ENCODE data around the gene SUSD6.

The SUSD6 gene

DNA sequence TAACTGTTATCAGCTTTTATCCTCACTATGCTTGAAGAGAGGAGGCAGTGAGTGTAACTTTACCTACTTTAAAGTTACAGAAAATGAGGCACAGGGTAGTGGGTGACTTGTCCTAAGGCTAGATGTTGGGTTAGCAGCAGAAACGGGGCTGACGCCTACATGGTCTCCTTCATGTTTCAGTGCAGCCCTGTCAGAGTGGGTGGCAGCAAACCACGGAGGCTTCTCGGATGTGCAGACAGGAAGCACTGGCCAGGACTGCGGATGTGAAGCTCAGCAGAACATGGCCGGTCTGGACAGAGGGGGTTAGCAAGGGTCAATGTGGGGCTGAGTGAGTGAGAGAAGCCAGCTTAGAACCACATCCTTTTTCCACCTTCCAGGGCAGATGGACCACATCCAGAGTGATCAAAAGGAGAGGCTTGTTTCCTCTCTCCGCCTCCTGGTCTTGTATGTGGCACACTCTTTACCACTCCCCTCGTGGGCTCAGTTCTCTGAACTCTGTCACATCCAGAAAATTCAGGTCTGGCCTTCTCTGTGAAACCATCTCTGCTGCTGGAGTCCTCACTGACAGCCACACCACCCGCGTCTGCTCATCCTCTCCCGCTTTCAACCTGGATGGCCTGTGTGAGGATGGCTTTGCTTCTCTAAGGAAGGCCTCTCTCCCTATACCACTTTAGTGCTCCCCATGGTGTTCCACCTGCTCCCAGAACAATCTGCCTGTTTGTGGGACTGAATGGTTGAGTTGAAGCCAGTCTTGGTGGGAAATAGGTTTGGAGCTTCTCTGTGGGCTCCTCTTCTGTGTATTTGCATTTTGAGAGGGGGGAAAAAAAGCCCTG lies 14.1 kb downstream of the SUSD6 start:
- Histone ChIP-seq H3K4me1 (ENCODE audit: control insufficient read depth in 1 of 2, insufficient read depth in 2 of 2, low read length in 2 of 2) (peaks cover 21 to 52% of the 10 kb centered on the region in 2 donors), H3K27ac (ENCODE audit: low read length) (peak overlapping the region; percentile 46), H3K27me3 (ENCODE audit: low read depth, low read length) (no peaks in the 10 kb centered on the region), H3K9me3 (ENCODE audit: control insufficient read depth in 1 of 2, low read length in 2 of 2) (no peaks in the 10 kb centered on the region), H3K36me3 (ENCODE audit: control insufficient read depth in 1 of 2, insufficient read depth in 2 of 2, low read length in 2 of 2) (no peaks in the 10 kb centered on the region), H3K4me3 (ENCODE audit: low read depth in 1 of 2, low read length in 2 of 2) (no peak overlapping the region)

DNA sequence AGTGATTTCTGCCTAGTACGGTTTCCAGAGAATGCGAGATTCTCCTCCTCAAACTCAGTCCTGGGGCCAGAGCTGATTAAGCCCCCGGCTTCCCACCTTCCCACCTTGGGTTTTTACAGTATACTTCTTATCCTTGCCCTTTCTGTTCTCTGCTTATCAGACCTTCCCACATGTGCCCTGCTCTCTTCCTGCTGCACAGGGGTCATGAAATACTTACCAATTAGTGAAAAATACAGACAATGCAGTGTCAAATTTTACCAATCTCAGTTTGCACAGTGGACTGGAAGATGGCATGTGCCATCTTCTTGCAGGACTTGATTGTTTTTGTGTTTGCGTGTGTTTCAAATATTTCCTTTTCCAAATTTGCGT lies 14.7 kb downstream of the SUSD6 start:
- H3K9me3 ChIP-seq (ENCODE audit: control insufficient read depth in 1 of 2, low read length in 2 of 2): no peaks in the 10 kb centered on the region
- H3K4me1 ChIP-seq (ENCODE audit: control insufficient read depth in 1 of 2, insufficient read depth in 2 of 2, low read length in 2 of 2): peaks cover 15 to 52% of the 10 kb centered on the region in 2 donors
- no peak overlapping the region for H3K27ac ChIP-seq (ENCODE audit: low read length)
- H3K27me3 ChIP-seq (ENCODE audit: low read depth, low read length): no peaks in the 10 kb centered on the region
- no peak overlapping the region for H3K4me3 ChIP-seq (ENCODE audit: low read depth in 1 of 2, low read length in 2 of 2)
- no peaks in the 10 kb centered on the region for H3K36me3 ChIP-seq (ENCODE audit: control insufficient read depth in 1 of 2, insufficient read depth in 2 of 2, low read length in 2 of 2)

DNA sequence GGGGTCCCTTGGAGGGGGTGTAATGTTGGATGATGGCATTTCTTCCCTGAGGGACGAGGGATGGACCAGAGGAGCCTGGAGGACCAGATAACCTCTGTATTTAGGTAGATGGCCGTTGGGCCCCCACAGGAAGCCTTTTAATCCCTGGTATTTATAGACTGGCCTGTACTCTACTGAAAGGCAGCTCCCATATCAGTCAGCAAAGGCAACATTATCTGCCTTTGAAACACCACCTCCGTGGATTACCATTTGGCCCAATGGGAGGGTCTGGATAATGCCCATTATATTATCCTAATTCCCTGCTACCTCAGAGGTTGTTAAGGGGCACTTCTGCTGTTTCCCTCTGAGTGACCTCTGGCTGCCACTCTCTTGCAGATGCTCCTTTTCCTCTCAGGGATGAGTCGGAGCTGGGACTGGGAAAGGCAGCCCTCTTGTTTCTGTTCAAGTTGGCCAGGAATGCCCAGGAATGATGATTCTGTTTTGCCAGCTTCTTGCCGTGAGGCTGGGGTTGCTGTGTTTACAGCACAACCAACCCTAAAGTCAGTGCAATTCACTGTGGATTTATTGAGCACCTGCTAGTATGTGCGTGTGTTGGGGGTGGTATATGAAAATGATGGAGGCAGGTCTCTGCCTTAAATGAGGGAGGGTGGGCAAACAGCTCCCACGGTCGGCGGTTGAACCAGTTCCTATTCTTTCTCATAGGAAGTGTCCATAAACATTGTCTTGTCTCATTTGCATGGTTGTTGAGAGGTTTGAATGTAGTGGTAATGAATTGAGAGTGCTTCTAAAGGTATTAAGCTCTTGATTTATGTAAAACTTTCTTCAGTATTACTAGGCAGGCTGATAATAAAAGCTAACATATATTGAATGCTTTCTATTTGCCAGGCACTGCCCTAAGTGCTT lies 18.1 kb downstream of the SUSD6 start:
- H3K27me3 ChIP-seq (ENCODE audit: low read depth, low read length): no peaks in the 10 kb centered on the region
- H3K4me1 ChIP-seq (ENCODE audit: control insufficient read depth in 1 of 2, insufficient read depth in 2 of 2, low read length in 2 of 2): peaks cover 42 to 72% of the 10 kb centered on the region in 2 donors
- H3K27ac ChIP-seq (ENCODE audit: low read length): no peak overlapping the region
- H3K4me3 ChIP-seq (ENCODE audit: low read depth in 1 of 2, low read length in 2 of 2): no peak overlapping the region
- no peaks in the 10 kb centered on the region for H3K9me3 ChIP-seq (ENCODE audit: control insufficient read depth in 1 of 2, low read length in 2 of 2)
- H3K36me3 ChIP-seq (ENCODE audit: control insufficient read depth in 1 of 2, insufficient read depth in 2 of 2, low read length in 2 of 2): no peaks in the 10 kb centered on the region

DNA sequence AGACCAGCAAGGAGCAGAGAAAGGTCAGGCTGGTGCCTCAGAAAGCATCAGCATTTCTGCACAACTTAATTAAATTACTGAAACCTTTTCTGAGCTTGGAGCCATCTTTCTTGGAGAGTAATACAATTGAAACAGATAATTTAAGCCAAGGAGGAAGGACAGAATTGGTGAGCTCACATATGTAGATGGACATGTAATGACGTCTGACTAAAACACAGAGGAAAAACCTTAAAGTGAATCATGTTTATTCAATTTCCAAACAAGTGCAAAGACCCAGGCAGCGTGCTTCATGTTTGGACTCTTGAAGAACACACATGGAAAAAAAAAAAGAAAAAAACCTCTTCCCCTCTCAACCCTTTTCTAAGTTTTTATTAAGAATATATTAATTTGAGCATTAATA lies 19.0 kb downstream of the SUSD6 start:
- Histone ChIP-seq H3K4me3 (ENCODE audit: low read depth in 1 of 2, low read length in 2 of 2) (no peak overlapping the region), H3K27me3 (ENCODE audit: low read depth, low read length) (no peaks in the 10 kb centered on the region), H3K27ac (ENCODE audit: low read length) (peak overlapping the region; percentile 16), H3K36me3 (ENCODE audit: control insufficient read depth in 1 of 2, insufficient read depth in 2 of 2, low read length in 2 of 2) (no peaks in the 10 kb centered on the region), H3K4me1 (ENCODE audit: control insufficient read depth in 1 of 2, insufficient read depth in 2 of 2, low read length in 2 of 2) (peaks cover 48 to 76% of the 10 kb centered on the region in 2 donors), H3K9me3 (ENCODE audit: control insufficient read depth in 1 of 2, low read length in 2 of 2) (no peaks in the 10 kb centered on the region)

DNA sequence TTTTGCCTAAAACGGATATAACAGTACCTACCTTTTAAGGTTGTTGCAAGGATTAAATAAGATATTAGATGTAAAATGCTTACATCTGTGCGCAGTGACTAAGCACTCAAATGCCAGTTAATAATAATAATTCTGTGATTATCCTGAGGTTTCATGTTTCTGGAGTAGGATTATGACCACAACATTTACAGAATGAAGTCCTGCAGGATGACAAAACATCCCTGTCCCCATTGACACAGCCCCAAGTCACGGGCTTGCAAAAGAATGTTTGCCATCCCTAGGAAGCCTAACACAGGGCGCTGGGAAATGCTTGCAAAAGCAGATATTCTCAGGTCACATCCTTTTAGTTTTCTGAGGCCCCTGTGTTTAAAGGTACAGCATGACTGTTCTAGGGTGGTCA lies 20.1 kb downstream of the SUSD6 start:
- Histone ChIP-seq H3K27me3 (ENCODE audit: low read depth, low read length) (no peaks in the 10 kb centered on the region), H3K36me3 (ENCODE audit: control insufficient read depth in 1 of 2, insufficient read depth in 2 of 2, low read length in 2 of 2) (no peaks in the 10 kb centered on the region), H3K4me1 (ENCODE audit: control insufficient read depth in 1 of 2, insufficient read depth in 2 of 2, low read length in 2 of 2) (peaks cover 50 to 77% of the 10 kb centered on the region in 2 donors), H3K4me3 (ENCODE audit: low read depth in 1 of 2, low read length in 2 of 2) (no peak overlapping the region), H3K27ac (ENCODE audit: low read length) (no peak overlapping the region), H3K9me3 (ENCODE audit: control insufficient read depth in 1 of 2, low read length in 2 of 2) (no peaks in the 10 kb centered on the region)

DNA sequence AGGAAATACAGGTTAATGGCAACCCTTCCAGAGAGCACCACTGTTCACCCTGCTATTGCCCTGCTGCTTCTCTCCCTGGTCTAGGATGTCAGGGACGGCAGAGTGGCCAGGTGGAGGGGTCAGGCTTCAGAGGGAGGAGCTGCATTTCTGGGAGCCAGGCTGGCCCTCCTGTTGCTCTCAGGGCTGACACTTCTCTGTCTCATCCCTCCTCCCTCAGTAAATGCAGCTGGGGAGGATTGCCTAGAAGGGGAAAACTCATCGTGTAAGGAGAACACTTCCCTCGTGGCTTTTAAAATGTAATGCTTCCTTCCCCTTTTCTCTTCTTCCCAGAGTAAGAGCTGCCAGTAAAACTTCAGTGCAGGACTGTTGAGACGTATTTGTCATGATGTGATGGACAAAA lies 20.8 kb downstream of the SUSD6 start:
- H3K4me3 ChIP-seq (ENCODE audit: low read depth in 1 of 2, low read length in 2 of 2): no peak overlapping the region
- H3K4me1 ChIP-seq (ENCODE audit: control insufficient read depth in 1 of 2, insufficient read depth in 2 of 2, low read length in 2 of 2): peaks cover 55 to 79% of the 10 kb centered on the region in 2 donors
- no peaks in the 10 kb centered on the region for H3K36me3 ChIP-seq (ENCODE audit: control insufficient read depth in 1 of 2, insufficient read depth in 2 of 2, low read length in 2 of 2)
- no peak overlapping the region for H3K27ac ChIP-seq (ENCODE audit: low read length)
- no peaks in the 10 kb centered on the region for H3K27me3 ChIP-seq (ENCODE audit: low read depth, low read length)
- H3K9me3 ChIP-seq (ENCODE audit: control insufficient read depth in 1 of 2, low read length in 2 of 2): no peaks in the 10 kb centered on the region

DNA sequence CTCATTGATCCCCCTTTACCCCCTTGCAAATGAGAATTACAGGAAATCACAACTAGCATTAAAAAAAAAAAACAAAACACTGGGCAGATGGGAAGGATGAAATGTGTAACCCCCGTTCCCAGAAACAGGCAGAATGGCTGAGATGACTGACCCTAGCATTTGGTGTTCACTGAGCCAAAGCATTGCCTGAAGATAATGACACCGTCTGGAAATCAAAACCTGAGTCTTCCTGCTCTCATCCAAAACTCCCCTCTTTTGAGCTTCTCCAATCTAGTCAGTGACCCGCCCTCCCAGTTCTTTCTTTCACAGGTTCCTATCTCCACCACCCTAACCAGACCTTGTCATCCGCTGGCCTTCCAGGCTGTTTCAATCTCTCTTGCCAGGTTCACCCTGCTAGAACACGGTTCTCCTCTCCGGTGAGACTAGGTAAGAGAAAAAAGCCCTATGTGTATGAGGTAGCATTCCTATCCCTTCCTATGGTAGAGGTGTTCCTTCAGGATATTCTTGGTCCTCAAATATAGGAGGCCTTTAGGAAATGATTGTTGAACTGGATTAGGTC lies 21.3 kb downstream of the SUSD6 start:
- Histone ChIP-seq H3K4me1 (ENCODE audit: control insufficient read depth in 1 of 2, insufficient read depth in 2 of 2, low read length in 2 of 2) (peaks cover 60 to 84% of the 10 kb centered on the region in 2 donors), H3K9me3 (ENCODE audit: control insufficient read depth in 1 of 2, low read length in 2 of 2) (no peaks in the 10 kb centered on the region), H3K27ac (ENCODE audit: low read length) (no peak overlapping the region), H3K36me3 (ENCODE audit: control insufficient read depth in 1 of 2, insufficient read depth in 2 of 2, low read length in 2 of 2) (no peaks in the 10 kb centered on the region), H3K27me3 (ENCODE audit: low read depth, low read length) (no peaks in the 10 kb centered on the region), H3K4me3 (ENCODE audit: low read depth in 1 of 2, low read length in 2 of 2) (no peak overlapping the region)

DNA sequence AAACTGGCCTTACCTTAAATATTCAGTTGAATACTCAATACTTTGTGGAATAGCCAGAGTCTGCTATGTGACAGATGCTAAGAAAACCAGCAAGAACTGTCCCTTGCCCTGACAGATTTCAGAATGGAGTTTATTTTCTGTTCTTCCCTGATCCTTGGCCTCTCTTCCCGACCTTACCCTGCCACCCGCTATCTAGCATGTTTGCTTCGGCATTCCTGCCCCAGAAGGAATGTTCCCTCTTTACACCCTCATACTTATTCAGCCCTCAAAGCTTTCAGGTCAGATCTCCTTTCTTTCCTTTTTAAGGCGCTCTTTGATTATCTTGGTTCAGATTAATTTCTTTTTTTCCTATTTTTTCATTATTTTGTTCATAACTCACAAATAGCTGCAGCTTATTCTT lies 21.8 kb downstream of the SUSD6 start:
- Histone ChIP-seq H3K4me1 (ENCODE audit: control insufficient read depth in 1 of 2, insufficient read depth in 2 of 2, low read length in 2 of 2) (peaks cover 66 to 90% of the 10 kb centered on the region in 2 donors), H3K36me3 (ENCODE audit: control insufficient read depth in 1 of 2, insufficient read depth in 2 of 2, low read length in 2 of 2) (no peaks in the 10 kb centered on the region), H3K27me3 (ENCODE audit: low read depth, low read length) (no peaks in the 10 kb centered on the region), H3K9me3 (ENCODE audit: control insufficient read depth in 1 of 2, low read length in 2 of 2) (no peaks in the 10 kb centered on the region), H3K27ac (ENCODE audit: low read length) (no peak overlapping the region), H3K4me3 (ENCODE audit: low read depth in 1 of 2, low read length in 2 of 2) (no peak overlapping the region)

DNA sequence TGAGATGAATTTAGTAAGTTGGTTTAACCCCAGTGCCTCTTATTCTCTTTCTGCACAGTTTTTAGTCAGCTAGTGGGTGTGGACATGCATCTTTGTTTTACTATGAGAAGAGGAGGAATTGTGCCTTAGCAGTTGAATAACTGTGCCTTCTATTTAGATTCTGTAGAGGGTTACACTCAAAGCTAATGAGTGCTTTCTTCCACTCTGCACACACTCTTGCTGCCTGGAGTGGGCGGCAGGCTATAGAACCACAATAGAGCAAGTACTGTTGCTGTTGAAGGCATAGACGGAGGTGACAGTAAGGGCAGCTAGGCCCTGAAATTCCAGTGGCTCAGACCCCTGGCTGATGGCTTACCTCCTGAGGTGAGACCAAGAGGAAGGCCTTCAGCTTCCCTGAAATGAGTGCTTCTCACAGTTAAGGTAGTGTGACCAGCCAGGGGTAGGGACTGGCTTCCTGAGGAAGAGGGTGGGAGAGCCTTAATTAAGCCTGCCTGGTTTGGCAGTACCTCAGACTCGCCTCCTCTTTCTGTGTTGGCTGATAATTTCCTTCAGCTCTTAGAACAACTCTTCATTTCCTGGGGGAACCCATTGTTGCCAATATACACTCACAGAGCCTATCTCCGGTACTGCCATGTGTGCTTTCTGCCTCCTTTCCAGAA lies 24.7 kb downstream of the SUSD6 start:
- Histone ChIP-seq H3K27me3 (ENCODE audit: low read depth, low read length) (no peaks in the 10 kb centered on the region), H3K4me3 (ENCODE audit: low read depth in 1 of 2, low read length in 2 of 2) (no peak overlapping the region), H3K27ac (ENCODE audit: low read length) (peak overlapping the region; percentile 37), H3K4me1 (ENCODE audit: control insufficient read depth in 1 of 2, insufficient read depth in 2 of 2, low read length in 2 of 2) (peaks cover 65 to 76% of the 10 kb centered on the region in 2 donors), H3K9me3 (ENCODE audit: control insufficient read depth in 1 of 2, low read length in 2 of 2) (no peaks in the 10 kb centered on the region), H3K36me3 (ENCODE audit: control insufficient read depth in 1 of 2, insufficient read depth in 2 of 2, low read length in 2 of 2) (no peaks in the 10 kb centered on the region)

DNA sequence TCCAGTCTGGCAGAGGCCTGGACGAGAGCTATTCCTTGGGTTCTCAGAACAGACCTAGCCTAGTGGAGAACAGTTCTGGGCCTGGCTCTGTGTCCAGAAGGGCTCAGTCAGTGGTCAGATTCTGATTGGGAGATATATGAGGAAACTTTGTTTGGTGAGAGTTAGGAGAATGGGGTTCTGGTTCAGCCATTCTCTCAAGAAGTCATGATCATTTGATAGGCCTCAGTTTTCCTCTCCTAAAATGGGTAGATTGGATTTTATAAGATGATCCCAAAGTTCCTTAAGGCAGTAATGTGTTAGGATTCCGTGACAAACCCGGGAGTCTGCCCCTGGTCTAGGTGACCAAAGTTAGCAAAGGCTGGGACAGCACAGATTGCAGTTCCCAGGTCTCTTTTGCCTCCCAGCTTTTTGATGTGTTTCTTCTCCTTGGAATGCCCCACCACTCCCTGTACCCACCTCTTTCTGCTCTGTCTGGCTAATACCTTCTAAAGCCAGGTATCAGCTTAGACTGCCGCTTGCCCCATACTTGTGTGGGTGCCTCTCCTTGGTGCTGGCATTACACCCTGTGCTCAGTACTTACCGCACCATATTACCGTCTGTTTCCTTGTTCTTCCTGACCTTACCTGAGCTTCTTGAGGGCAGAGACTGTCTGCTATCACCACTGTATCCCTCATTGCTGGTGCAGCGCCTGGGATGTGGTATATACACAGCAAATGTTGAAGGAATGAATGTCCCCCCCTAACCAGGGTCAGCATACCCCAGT lies 25.5 kb downstream of the SUSD6 start:
- H3K9me3 ChIP-seq (ENCODE audit: control insufficient read depth in 1 of 2, low read length in 2 of 2): no peaks in the 10 kb centered on the region
- H3K4me3 ChIP-seq (ENCODE audit: low read depth in 1 of 2, low read length in 2 of 2): no peak overlapping the region
- no peaks in the 10 kb centered on the region for H3K27me3 ChIP-seq (ENCODE audit: low read depth, low read length)
- H3K4me1 ChIP-seq (ENCODE audit: control insufficient read depth in 1 of 2, insufficient read depth in 2 of 2, low read length in 2 of 2): peaks cover 60 to 69% of the 10 kb centered on the region in 2 donors
- H3K36me3 ChIP-seq (ENCODE audit: control insufficient read depth in 1 of 2, insufficient read depth in 2 of 2, low read length in 2 of 2): no peaks in the 10 kb centered on the region
- H3K27ac ChIP-seq (ENCODE audit: low read length): peak overlapping the region; percentile 37

Measured in muscle layer of duodenum (tissue), 2 donors.